H54 (cell line): ENCODE measurements around the gene YY1AP1.
"Not testable (repeated sequence)": the region's sequence is repeated elsewhere in the genome, so short reads cannot be mapped to it uniquely, and the experiment has no call there.

Experiments
- DNase-seq: peaks from one replicate; pipeline ENCODE4 v3.0.0; 2011; ENCODE audit warnings: low spot score, mixed read lengths; ENCODE audit not compliant: insufficient read length
- FAIRE-seq: peaks from 3 replicates; lab custom pipeline; 2011; peaks lifted over from hg19 to GRCh38; lab: Jason Lieb, UNC
- POLR2A ChIP-seq: IDR thresholded peaks from 2 replicates; pipeline ENCODE4 v1.6.1; 2011; ENCODE audit warnings: low read depth, mild to moderate bottlenecking, low read length

The YY1AP1 gene

GRCh38 chr1:155646307-155646706 is 42.3 kb downstream of the YY1AP1 start:
- DNase-seq (no peak), FAIRE-seq (no peak)
- TF ChIP-seq POLR2A: no peak

- DNase-seq (no peak), FAIRE-seq (no peak)
- TF ChIP-seq POLR2A: no peak
These were observed 42.9 kb downstream of the YY1AP1 start for GRCh38 chr1:155645648-155646047.

GRCh38 chr1:155645034-155645598 is 43.5 kb downstream of the YY1AP1 start:
- DNase-seq (no peak), FAIRE-seq (no peak)
- no peak for TF ChIP-seq POLR2A

GRCh38 chr1:155643230-155643629 is 45.3 kb downstream of the YY1AP1 start:
- DNase-seq (no peak), FAIRE-seq (no peak)
- no peak for TF ChIP-seq POLR2A

GRCh38 chr1:155642559-155643180 is 45.9 kb downstream of the YY1AP1 start:
- not testable (repeated sequence) for FAIRE-seq, DNase-seq

GRCh38 chr1:155640367-155640766 is 48.2 kb downstream of the YY1AP1 start:
- no peak for FAIRE-seq
- no peak for DNase-seq
- no peak for TF ChIP-seq POLR2A

- no peak for DNase-seq
- TF ChIP-seq POLR2A: no peak
- no peak for FAIRE-seq
These were observed 52.0 kb downstream of the YY1AP1 start for GRCh38 chr1:155636397-155637153.

- not testable (repeated sequence) for FAIRE-seq, DNase-seq
These were observed 62.1 kb downstream of the YY1AP1 start for GRCh38 chr1:155626428-155626827.

GRCh38 chr1:155623357-155623756 is 65.2 kb downstream of the YY1AP1 start:
- FAIRE-seq: no peak
- TF ChIP-seq POLR2A: no peak

GRCh38 chr1:155622191-155622590 is 66.4 kb downstream of the YY1AP1 start:
- FAIRE-seq (no peak), DNase-seq (no peak)
- TF ChIP-seq POLR2A: no peak

More at GRCh38 chr1:155623357-155623756, 65.2 kb downstream of the YY1AP1 start:
- DNase-seq: no peak

- FAIRE-seq, DNase-seq: not testable (repeated sequence)
These were observed 75.3 kb downstream of the YY1AP1 start for GRCh38 chr1:155613226-155613625.

- not testable (repeated sequence) for FAIRE-seq, DNase-seq
These were observed 78.3 kb downstream of the YY1AP1 start for GRCh38 chr1:155610257-155610647.

GRCh38 chr1:155609515-155610256 is 78.9 kb downstream of the YY1AP1 start, which contains the start of gene MSTO1:
Gene MSTO1 (plus strand): TSS chr1:155610218. CDS start chr1:155610249, 31 bp downstream.
- FAIRE-seq: peak; percentile 23
- DNase-seq: peak; percentile 95
- TF ChIP-seq POLR2A: peak; percentile 95
